Measurements from ENCODE around the gene TAF15.
A peak's percentile ranks its signal among the peaks of the same experiment; 100 is the strongest.

Gene TAF15

GRCh38 chr17:35788477-35789368 lies 20.6 kb upstream of the TAF15 start:
- DNase-seq (ENCODE audit: low spot score) = no peak

GRCh38 chr17:35790841-35791240 lies 18.4 kb upstream of the TAF15 start:
- no peak for DNase-seq (ENCODE audit: low spot score)

- no peak for DNase-seq (ENCODE audit: low spot score)
Observed at GRCh38 chr17:35791681-35792350, 17.5 kb upstream of the TAF15 start.

- no peak for DNase-seq (ENCODE audit: low spot score)
Observed at GRCh38 chr17:35793257-35793656, 16.0 kb upstream of the TAF15 start.

GRCh38 chr17:35795007-35795870 lies 14.0 kb upstream of the TAF15 start, which contains the start of gene MMP28:
Gene MMP28 (minus strand): TSS chr17:35795641. CDS start chr17:35795377, 264 bp downstream.
- peak; percentile 57 for DNase-seq (ENCODE audit: low spot score)

GRCh38 chr17:35795871-35796265 lies 13.4 kb upstream of the TAF15 start:
- DNase-seq (ENCODE audit: low spot score) = no peak

- DNase-seq (ENCODE audit: low spot score) = no peak
Observed at GRCh38 chr17:35796942-35797341, 12.3 kb upstream of the TAF15 start.

GRCh38 chr17:35797370-35797769 lies 11.9 kb upstream of the TAF15 start:
- DNase-seq (ENCODE audit: low spot score) = no peak

- no peak for DNase-seq (ENCODE audit: low spot score)
Observed at GRCh38 chr17:35797918-35798317, 11.4 kb upstream of the TAF15 start.

- no peak for DNase-seq (ENCODE audit: low spot score)
Observed at GRCh38 chr17:35799942-35800341, 9.3 kb upstream of the TAF15 start.

- DNase-seq (ENCODE audit: low spot score) = peak; percentile 56
Observed at GRCh38 chr17:35801583-35802224, 7.6 kb upstream of the TAF15 start.

GRCh38 chr17:35804658-35805192 lies 4.6 kb upstream of the TAF15 start:
- DNase-seq (ENCODE audit: low spot score) = peak; percentile 87

- no peak for DNase-seq (ENCODE audit: low spot score)
Observed at GRCh38 chr17:35807371-35808144, 1.7 kb upstream of the TAF15 start.

GRCh38 chr17:35808240-35808961 lies 883 bp upstream of the TAF15 start:
- no peak for DNase-seq (ENCODE audit: low spot score)

GRCh38 chr17:35809855-35810461 lies 674 bp downstream of the TAF15 start:
- DNase-seq (ENCODE audit: low spot score) = no peak

- DNase-seq (ENCODE audit: low spot score) = no peak
Observed at GRCh38 chr17:35811759-35812158, 2.5 kb downstream of the TAF15 start.

- DNase-seq (ENCODE audit: low spot score) = no peak
Observed at GRCh38 chr17:35812456-35812855, 3.2 kb downstream of the TAF15 start.

- no peak for DNase-seq (ENCODE audit: low spot score)
Observed at GRCh38 chr17:35816723-35817122, 7.4 kb downstream of the TAF15 start.

GRCh38 chr17:35817196-35817595 lies 7.9 kb downstream of the TAF15 start:
- no peak for DNase-seq (ENCODE audit: low spot score)

- no peak for DNase-seq (ENCODE audit: low spot score)
Observed at GRCh38 chr17:35819455-35819854, 10.2 kb downstream of the TAF15 start.
